ENCODE data around the gene COPE. TPM values are rescaled to one million over a fixed set of nuclear protein-coding genes. Genes with fewer than 3 reads are reported as not detected.

The COPE gene
- total RNA-seq, 1 donor from 2014 or later = 331 TPM

DNA sequence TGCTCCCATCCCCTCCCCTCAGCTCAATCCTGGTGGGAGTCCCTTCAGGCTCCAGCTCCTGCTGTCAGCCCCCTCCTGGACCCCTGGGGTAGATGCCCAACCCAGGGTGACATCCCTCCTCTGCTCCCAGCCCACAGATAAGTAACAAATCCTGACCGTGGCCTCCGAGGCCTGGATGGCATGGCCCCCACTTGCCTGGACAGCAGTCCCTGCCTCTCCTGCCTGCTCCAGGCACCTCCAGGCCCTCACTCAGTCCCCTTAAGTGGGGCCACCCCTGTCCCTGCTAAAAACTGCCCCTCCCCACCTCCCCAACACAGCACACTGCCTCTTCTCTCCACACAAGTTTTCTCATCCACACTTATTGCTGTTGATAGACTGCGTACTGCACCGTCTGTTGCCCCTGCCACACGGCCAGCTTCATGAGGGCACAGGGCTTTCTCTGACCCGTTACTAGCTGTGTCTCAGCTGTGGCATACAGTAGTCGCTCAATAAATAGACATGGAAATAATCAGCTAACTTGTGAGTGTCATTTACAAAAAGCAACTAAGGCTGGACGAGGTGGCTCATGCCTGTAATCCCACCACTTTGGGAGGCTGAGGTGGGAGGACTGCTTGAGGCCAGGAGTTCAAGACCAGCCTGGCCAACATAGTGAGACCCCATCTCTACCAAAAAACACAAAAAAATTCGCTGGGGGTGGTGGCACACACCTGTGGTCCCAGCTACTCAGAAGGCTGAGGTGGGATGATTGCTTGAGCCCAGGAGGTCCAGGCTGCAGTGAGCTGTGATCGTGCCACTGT is 29.0 kb downstream of the COPE start:
- DNase-seq (ENCODE audit: low spot score in 2 of 2) = no peak
- H3K27me3 ChIP-seq = peaks cover 11% of the 10 kb centered on the region
- H3K9me3 ChIP-seq = no peaks in the 10 kb centered on the region
- intact Hi-C loops (cut with DNase I) = no loop called here
- peaks cover 0 to under 1% of the 10 kb centered on the region in 2 donors for H3K4me1 ChIP-seq
- no peak overlapping the region for H3K4me3 ChIP-seq
- TF ChIP-seq, protein P1, sequence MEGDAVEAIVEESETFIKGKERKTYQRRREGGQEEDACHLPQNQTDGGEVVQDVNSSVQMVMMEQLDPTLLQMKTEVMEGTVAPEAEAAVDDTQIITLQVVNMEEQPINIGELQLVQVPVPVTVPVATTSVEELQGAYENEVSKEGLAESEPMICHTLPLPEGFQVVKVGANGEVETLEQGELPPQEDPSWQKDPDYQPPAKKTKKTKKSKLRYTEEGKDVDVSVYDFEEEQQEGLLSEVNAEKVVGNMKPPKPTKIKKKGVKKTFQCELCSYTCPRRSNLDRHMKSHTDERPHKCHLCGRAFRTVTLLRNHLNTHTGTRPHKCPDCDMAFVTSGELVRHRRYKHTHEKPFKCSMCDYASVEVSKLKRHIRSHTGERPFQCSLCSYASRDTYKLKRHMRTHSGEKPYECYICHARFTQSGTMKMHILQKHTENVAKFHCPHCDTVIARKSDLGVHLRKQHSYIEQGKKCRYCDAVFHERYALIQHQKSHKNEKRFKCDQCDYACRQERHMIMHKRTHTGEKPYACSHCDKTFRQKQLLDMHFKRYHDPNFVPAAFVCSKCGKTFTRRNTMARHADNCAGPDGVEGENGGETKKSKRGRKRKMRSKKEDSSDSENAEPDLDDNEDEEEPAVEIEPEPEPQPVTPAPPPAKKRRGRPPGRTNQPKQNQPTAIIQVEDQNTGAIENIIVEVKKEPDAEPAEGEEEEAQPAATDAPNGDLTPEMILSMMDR (IDR thresholded peaks at IDR 0.05) = no peak
- no peak overlapping the region for H3K27ac ChIP-seq
- no peaks in the 10 kb centered on the region for H3K36me3 ChIP-seq

DNA sequence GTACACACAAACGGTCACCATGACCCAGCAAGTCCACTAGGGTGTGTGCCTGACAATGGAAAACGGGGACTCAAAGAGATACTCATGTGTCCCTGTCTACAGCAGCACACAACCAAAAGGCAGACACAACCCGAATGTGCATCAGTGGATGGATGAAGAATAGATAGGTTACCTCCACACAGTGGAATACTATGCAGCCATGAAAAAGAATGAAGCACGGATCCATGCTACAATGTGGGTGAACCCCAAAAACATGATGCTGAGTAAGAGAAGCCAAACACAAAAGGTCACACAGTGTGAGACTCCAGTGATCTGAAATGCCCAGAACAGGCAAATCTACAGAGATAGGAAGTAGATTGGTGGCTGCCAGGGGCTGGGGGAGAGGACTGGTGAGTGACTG is 32.2 kb downstream of the COPE start:
- H3K4me1 ChIP-seq = no peaks in the 10 kb centered on the region
- no peaks in the 10 kb centered on the region for H3K36me3 ChIP-seq
- H3K4me3 ChIP-seq = no peak overlapping the region
- no peaks in the 10 kb centered on the region for H3K27me3 ChIP-seq
- H3K9me3 ChIP-seq = no peaks in the 10 kb centered on the region
- H3K27ac ChIP-seq = no peak overlapping the region
- intact Hi-C loops (cut with DNase I) = no loop called here
- DNase-seq (ENCODE audit: low spot score in 2 of 2) = no peak
- TF ChIP-seq, protein P1 (IDR thresholded peaks at IDR 0.05) = no peak

DNA sequence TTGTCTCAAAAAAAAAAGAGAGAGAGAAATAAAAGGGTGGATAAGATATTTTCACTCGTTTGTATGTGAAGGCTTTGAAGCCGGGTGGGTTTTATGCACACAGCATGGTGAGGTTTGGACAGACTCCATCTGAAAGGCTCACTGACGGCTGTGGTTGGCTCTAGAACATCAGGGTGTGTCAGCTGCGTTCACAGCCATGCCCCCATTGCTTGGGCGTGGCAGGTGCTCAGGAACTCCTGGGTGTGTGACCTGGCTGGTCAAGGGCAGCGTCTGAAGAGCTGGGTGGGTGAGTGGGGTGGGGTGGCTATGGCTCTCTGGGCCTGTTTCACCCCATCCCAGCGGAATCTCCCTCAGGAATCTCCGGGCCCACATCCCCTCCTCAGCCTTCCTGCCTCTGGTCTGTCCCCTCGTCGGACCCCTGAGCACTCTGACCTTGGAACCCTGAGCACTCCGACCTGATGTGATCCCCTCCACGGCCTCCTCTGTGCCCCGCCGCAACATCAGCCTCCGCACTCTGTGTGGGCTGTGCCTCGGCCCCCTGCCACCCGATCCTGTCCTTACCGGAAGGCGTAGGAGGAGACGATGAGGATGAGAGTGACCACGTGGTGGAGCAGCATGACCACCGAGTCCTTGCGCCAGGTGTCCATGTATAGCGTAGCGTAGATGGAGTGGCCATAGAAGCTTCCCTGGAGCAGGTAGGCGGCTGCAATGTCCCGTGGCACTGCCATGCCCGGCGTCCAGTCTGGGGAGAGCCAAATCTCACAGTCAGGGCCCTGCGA is 35.5 kb downstream of the COPE start:
- intact Hi-C loops (cut with DNase I) = no loop called here
- DNase-seq (ENCODE audit: low spot score in 2 of 2) = no peak
- Histone ChIP-seq H3K9me3 (no peaks in the 10 kb centered on the region), H3K36me3 (no peaks in the 10 kb centered on the region), H3K27me3 (no peaks in the 10 kb centered on the region), H3K4me1 (no peaks in the 10 kb centered on the region), H3K27ac (no peak overlapping the region), H3K4me3 (no peak overlapping the region)
- TF ChIP-seq, protein P1 (IDR thresholded peaks at IDR 0.05) = no peak

DNA sequence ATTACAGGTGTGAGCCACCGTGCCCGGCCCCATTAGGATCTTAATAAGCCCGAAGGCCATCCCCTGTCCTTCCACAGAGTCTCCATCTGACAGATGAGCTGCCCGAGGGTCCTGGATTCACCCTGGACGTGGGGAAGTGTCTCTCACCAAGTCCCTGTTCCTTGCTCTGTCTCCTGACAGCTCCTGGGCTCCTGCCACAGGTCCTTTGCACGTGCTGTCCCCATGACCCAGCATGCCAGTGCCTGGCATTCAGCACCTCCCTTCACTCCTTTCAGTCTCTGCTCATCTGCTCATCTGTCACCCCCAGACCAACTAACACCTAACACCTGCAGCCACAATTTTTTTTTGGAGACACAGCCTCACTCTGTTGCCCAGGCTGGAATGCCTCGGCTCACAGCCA is 37.7 kb downstream of the COPE start:
- DNase-seq (ENCODE audit: low spot score in 2 of 2) = no peak
- Histone ChIP-seq H3K9me3 (no peaks in the 10 kb centered on the region), H3K36me3 (no peaks in the 10 kb centered on the region), H3K27ac (no peak overlapping the region), H3K27me3 (no peaks in the 10 kb centered on the region), H3K4me1 (no peaks in the 10 kb centered on the region), H3K4me3 (no peak overlapping the region)
- intact Hi-C loops (cut with DNase I) = no loop called here
- TF ChIP-seq, protein P1 (IDR thresholded peaks at IDR 0.05) = no peak

DNA sequence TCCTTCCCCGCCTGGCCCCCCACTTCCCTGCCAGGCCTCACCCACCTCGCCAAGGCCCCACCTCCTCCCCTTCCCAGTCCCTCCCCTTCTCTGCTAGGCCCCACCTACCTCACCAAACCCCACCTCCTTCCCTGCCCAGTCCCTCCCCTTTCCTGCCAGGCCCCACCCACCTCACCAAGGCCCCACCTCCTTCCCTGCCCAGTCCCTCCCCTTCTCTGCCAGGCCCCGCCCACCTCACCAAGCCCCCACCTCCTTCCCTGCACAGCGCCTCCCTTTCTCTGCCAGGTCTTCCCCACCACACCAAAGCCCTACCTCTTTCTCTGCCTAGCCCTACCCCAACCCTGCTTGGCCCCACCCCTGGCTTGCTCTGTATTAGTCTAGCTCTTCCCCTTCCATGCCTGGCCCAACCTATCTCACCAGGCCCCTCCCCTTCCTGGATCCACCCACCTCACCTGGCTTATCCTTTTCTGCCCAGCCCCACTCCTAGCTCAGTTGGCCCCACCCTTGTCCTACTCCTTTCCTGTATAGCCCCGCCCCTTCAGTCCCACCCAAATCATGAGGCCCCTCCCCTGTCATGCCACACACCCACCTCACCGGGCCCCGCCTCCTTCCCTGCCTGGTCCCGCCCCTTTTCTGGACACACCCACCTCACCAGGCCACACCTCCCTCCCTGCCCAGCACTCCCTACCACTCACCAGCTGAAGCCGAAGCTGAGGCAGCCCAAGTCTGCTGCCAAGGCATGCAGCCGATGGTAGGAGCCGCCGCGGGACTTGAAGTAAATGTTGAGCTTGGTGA is 39.4 kb downstream of the COPE start:
- no peaks in the 10 kb centered on the region for H3K27me3 ChIP-seq
- no peaks in the 10 kb centered on the region for H3K4me1 ChIP-seq
- no peak for DNase-seq (ENCODE audit: low spot score in 2 of 2)
- no peak overlapping the region for H3K4me3 ChIP-seq
- TF ChIP-seq, protein P1 (IDR thresholded peaks at IDR 0.05) = no peak
- no peaks in the 10 kb centered on the region for H3K36me3 ChIP-seq
- H3K27ac ChIP-seq = no peak overlapping the region
- intact Hi-C loops (cut with DNase I) = no loop called here
- H3K9me3 ChIP-seq = no peaks in the 10 kb centered on the region
